Neural cell (in vitro differentiated cells): ENCODE results near the gene COPS7A. TPM values are rescaled to one million over a fixed set of nuclear protein-coding genes. Genes with fewer than 3 reads are reported as not detected.

ENCODE experiments used
- H2AFZ ChIP-seq: fragments of 200-600, 300-800 bp; sonication (generic), shearing (Covaris generic); 2 replicates; pipeline ENCODE4 v1.6.0; 2014; ENCODE audit warnings: low read depth, mild to moderate bottlenecking, antibody characterized with exemption, low read length, moderate library complexity
- H3F3A ChIP-seq: fragments of 200-600 bp; shearing (Covaris generic); 2 replicates; pipeline ENCODE4 v1.6.1; 2016; ENCODE audit warnings: mild to moderate bottlenecking, moderate library complexity, mixed read lengths, antibody characterized with exemption, low read length; ENCODE audit not compliant: insufficient read depth, poor library complexity, severe bottlenecking
- H3K27ac ChIP-seq: fragments of 200-600, 300-800 bp; sonication (generic), shearing (Covaris generic); 2 replicates; pipeline ENCODE4 v1.5.1; 2014; ENCODE audit warnings: mild to moderate bottlenecking, low read length, moderate library complexity
- H3K27me3 ChIP-seq: fragments of 300-800, 200-600 bp; sonication (generic), shearing (Covaris generic); 2 replicates; pipeline ENCODE4 v1.6.0; 2014; ENCODE audit warnings: mild to moderate bottlenecking, low read depth, low read length, moderate library complexity; ENCODE audit not compliant: insufficient read depth
- H3K36me3 ChIP-seq: fragments of 300-800, 200-600 bp; sonication (generic), shearing (Covaris generic); 2 replicates; pipeline ENCODE4 v1.5.1; 2014; ENCODE audit warnings: mild to moderate bottlenecking, antibody characterized with exemption, low read length, moderate library complexity; ENCODE audit not compliant: insufficient read depth
- H3K4me2 ChIP-seq: fragments of 300-800, 200-600 bp; sonication (generic), shearing (Covaris generic); 2 replicates; pipeline ENCODE4 v1.6.0; 2014; ENCODE audit warnings: mild to moderate bottlenecking, low read length
- H3K4me3 ChIP-seq: fragments of 300-800, 200-600 bp; sonication (generic), shearing (Covaris generic); 2 replicates; pipeline ENCODE4 v1.5.1; 2014; ENCODE audit warnings: mild to moderate bottlenecking, low read length, moderate library complexity
- H3K79me2 ChIP-seq: fragments of 200-600 bp; shearing (Covaris generic); replicated peaks from 2 replicates; pipeline ENCODE4 v1.6.0; 2014; ENCODE audit warnings: mild to moderate bottlenecking, low read length, moderate library complexity; ENCODE audit not compliant: insufficient read depth
- H3K9ac ChIP-seq: fragments of 300-800, 200-600 bp; sonication (generic), shearing (Covaris generic); 2 replicates; pipeline ENCODE4 v1.6.1; 2016; ENCODE audit warnings: mild to moderate bottlenecking, low read length, mixed read lengths
- H3K9me2 ChIP-seq: fragments of 200-600 bp; shearing (Covaris generic); 2 replicates; pipeline ENCODE4 v1.6.1; 2016; ENCODE audit warnings: mild to moderate bottlenecking, low read length, mixed read lengths; ENCODE audit not compliant: insufficient read depth
- H3K9me3 ChIP-seq: fragments of 200-600, 300-800 bp; sonication (generic), shearing (Covaris generic); 2 replicates; pipeline ENCODE4 v1.6.1; 2016; ENCODE audit warnings: mild to moderate bottlenecking, mixed run types, low read length, moderate library complexity, mixed read lengths
- H4K20me1 ChIP-seq: fragments of 200-600 bp; shearing (Covaris generic); 2 replicates; pipeline ENCODE4 v1.6.1; 2016; ENCODE audit warnings: mild to moderate bottlenecking, mixed run types; ENCODE audit not compliant: insufficient read depth
- CTCF ChIP-seq: fragments of 450-650 bp; IDR thresholded peaks from 2 replicates; pipeline ENCODE4 v1.5.1; 2014; ENCODE audit warnings: antibody characterized with exemption, mild to moderate bottlenecking, moderate library complexity; ENCODE audit not compliant: poor library complexity, severe bottlenecking
- EP300 ChIP-seq: fragments of 450-650 bp; conservative IDR thresholded peaks from 2 replicates; pipeline ENCODE4 v1.6.1; 2014; ENCODE audit warnings: antibody characterized with exemption, mild to moderate bottlenecking, moderate library complexity; ENCODE audit not compliant: poor library complexity, severe bottlenecking
- EZH2 ChIP-seq: fragments of 200-600, 300-800 bp; shearing (Covaris generic), sonication (generic); IDR thresholded peaks from 2 replicates; pipeline ENCODE4 v1.6.1; 2014; ENCODE audit warnings: antibody characterized with exemption, low read length, borderline replicate concordance, mild to moderate bottlenecking; ENCODE audit not compliant: insufficient read depth, poor library complexity, severe bottlenecking
- MXI1 ChIP-seq: fragments of 450-650 bp; conservative IDR thresholded peaks from 2 replicates; pipeline ENCODE4 v1.6.1; 2014; ENCODE audit warnings: antibody characterized with exemption, mild to moderate bottlenecking; ENCODE audit not compliant: poor library complexity, severe bottlenecking
- POLR2AphosphoS5 ChIP-seq: IDR thresholded peaks from 2 replicates; pipeline ENCODE4 v1.6.1; 2012
- RAD21 ChIP-seq: fragments of 450-650 bp; conservative IDR thresholded peaks from 2 replicates; pipeline ENCODE4 v1.6.1; 2014; ENCODE audit warnings: antibody characterized with exemption, mild to moderate bottlenecking, moderate library complexity
- REST ChIP-seq: IDR thresholded peaks from 2 replicates; pipeline ENCODE4 v1.6.1; 2012; ENCODE audit warnings: borderline replicate concordance
- SMC3 ChIP-seq: fragments of 450-650 bp; conservative IDR thresholded peaks from 2 replicates; pipeline ENCODE4 v1.6.1; 2014; ENCODE audit warnings: antibody characterized with exemption, mild to moderate bottlenecking, moderate library complexity; ENCODE audit not compliant: poor library complexity
- TAF1 ChIP-seq: IDR thresholded peaks from 2 replicates; pipeline ENCODE4 v1.6.1; 2012; ENCODE audit warnings: low read depth
- polyA plus RNA-seq: library from polyadenylated mRNA; depleted of rRNA; stranded (reverse); fragments of >200 nt; gene quantifications from 2 replicates; pipeline ENCODE4 v1.2.3, GENCODE V29; 2014

The COPS7A gene
- polyA plus RNA-seq, 1 donor from 2014 or later, result 45.8 TPM

GRCh38 chr12:6765048-6765633, 41.3 kb downstream of the COPS7A start (continued):
- TF ChIP-seq REST, result no peak
- TF ChIP-seq POLR2AphosphoS5, result peak; percentile 47

GRCh38 chr12:6765634-6766581, 42.1 kb downstream of the COPS7A start, which contains the start of gene PTMS:
TSS of gene PTMS (plus strand) at chr12:6766363. CDS start at chr12:6766706, 343 bp downstream.
- Histone ChIP-seq H3K4me3 (peak within 1 kb of the TSS; percentile 87), H3K9me2 (no peaks in the 10 kb centered on the region), H3K9ac (peak within 1 kb of the TSS; percentile 99), H3K79me2 (peaks cover 70% of the 10 kb centered on the region), H2AFZ (peak within 1 kb of the TSS; percentile 12), H3F3A (peaks cover 10% of the 10 kb centered on the region), H4K20me1 (peaks cover 31% of the 10 kb centered on the region), H3K27me3 (no peaks in the 10 kb centered on the region), H3K36me3 (no peaks in the 10 kb centered on the region), H3K27ac (peak within 1 kb of the TSS; percentile 100), H3K9me3 (no peaks in the 10 kb centered on the region), H3K4me2 (peak within 1 kb of the TSS; percentile 68)
- no peak for TF ChIP-seq SMC3
- no peak for TF ChIP-seq CTCF
- no peak for TF ChIP-seq EZH2
- peak; percentile 18 for TF ChIP-seq MXI1
- TF ChIP-seq POLR2AphosphoS5, result peak; percentile 98
- peak; percentile 11 for TF ChIP-seq EP300
- no peak for TF ChIP-seq RAD21
- TF ChIP-seq TAF1, result peak; percentile 81
- peak; percentile 86 for TF ChIP-seq REST
